Measurements from ENCODE around the gene NUDCD3. TPM values are rescaled to one million over a fixed set of nuclear protein-coding genes. Genes with fewer than 3 reads are reported as not detected.

NUDCD3 gene
- total RNA-seq, 2 donors from 2014 or later = 83.7 to 104 TPM

GRCh38 chr7:44463169-44463808 lies 27.2 kb downstream of the NUDCD3 start:
- no peak for DNase-seq
- no peak for ATAC-seq
- intact Hi-C loops (cut with DNase I) = no loop called here

GRCh38 chr7:44461387-44461786 lies 29.1 kb downstream of the NUDCD3 start:
- intact Hi-C loops (cut with DNase I) = no loop called here
- DNase-seq (no peak), ATAC-seq (no peak)

GRCh38 chr7:44460325-44460724 lies 30.1 kb downstream of the NUDCD3 start:
- intact Hi-C loops (cut with DNase I) = no loop called here
- peak in 1 of 2 donors; percentile 63 for ATAC-seq
- DNase-seq = no peak

- no peak for DNase-seq
- ATAC-seq = no peak
- intact Hi-C loops (cut with DNase I) = loop anchor here in 1 of 2 donors (5.0 kb wide), 1 partner anchor 223 kb away; no protein-coding TSS in a partner anchor
Measured at GRCh38 chr7:44455155-44455554, 35.3 kb downstream of the NUDCD3 start.

- ATAC-seq = no peak
- DNase-seq = no peak
- intact Hi-C loops (cut with DNase I) = no loop called here
Measured at GRCh38 chr7:44454348-44454747, 36.1 kb downstream of the NUDCD3 start.

- intact Hi-C loops (cut with DNase I) = no loop called here
- no peak for DNase-seq
- ATAC-seq = no peak
Measured at GRCh38 chr7:44451123-44451522, 39.3 kb downstream of the NUDCD3 start.

- intact Hi-C loops (cut with DNase I) = no loop called here
Measured at GRCh38 chr7:44449584-44449928, 40.9 kb downstream of the NUDCD3 start.

GRCh38 chr7:44448922-44449583 lies 41.4 kb downstream of the NUDCD3 start:
- DNase-seq (no peak), ATAC-seq (no peak)
- intact Hi-C loops (cut with DNase I) = no loop called here

More at GRCh38 chr7:44449584-44449928, 40.9 kb downstream of the NUDCD3 start:
- DNase-seq (no peak), ATAC-seq (no peak)

- DNase-seq (no peak), ATAC-seq (no peak)
- intact Hi-C loops (cut with DNase I) = no loop called here
Measured at GRCh38 chr7:44447874-44448425, 42.5 kb downstream of the NUDCD3 start.

- DNase-seq (no peak), ATAC-seq (peak; percentile 57 to 88)
Measured at GRCh38 chr7:44445986-44446671, 44.3 kb downstream of the NUDCD3 start.

GRCh38 chr7:44441079-44441478 lies 49.4 kb downstream of the NUDCD3 start:
- DNase-seq = no peak
- no peak for ATAC-seq
- intact Hi-C loops (cut with DNase I) = no loop called here

More at GRCh38 chr7:44445986-44446671, 44.3 kb downstream of the NUDCD3 start:
- intact Hi-C loops (cut with DNase I) = no loop called here

GRCh38 chr7:44440577-44441078 lies 49.8 kb downstream of the NUDCD3 start:
- intact Hi-C loops (cut with DNase I) = no loop called here
- DNase-seq (no peak), ATAC-seq (no peak)

GRCh38 chr7:44439926-44440325 lies 50.5 kb downstream of the NUDCD3 start:
- intact Hi-C loops (cut with DNase I) = no loop called here
- DNase-seq = no peak
- ATAC-seq = no peak

- intact Hi-C loops (cut with DNase I) = no loop called here
- no peak for DNase-seq
- ATAC-seq = no peak
Measured at GRCh38 chr7:44438816-44439215, 51.6 kb downstream of the NUDCD3 start.

GRCh38 chr7:44434201-44434600 lies 56.3 kb downstream of the NUDCD3 start:
- ATAC-seq = peak; percentile 65 to 72

GRCh38 chr7:44433255-44434022 lies 57.0 kb downstream of the NUDCD3 start:
- ATAC-seq (peak; percentile 10 to 55), DNase-seq (no peak)
- intact Hi-C loops (cut with DNase I) = no loop called here

More at GRCh38 chr7:44434201-44434600, 56.3 kb downstream of the NUDCD3 start:
- intact Hi-C loops (cut with DNase I) = no loop called here
- DNase-seq = no peak

- no peak for ATAC-seq
- intact Hi-C loops (cut with DNase I) = no loop called here
- no peak for DNase-seq
Measured at GRCh38 chr7:44432381-44432977, 58.0 kb downstream of the NUDCD3 start.

- intact Hi-C loops (cut with DNase I) = no loop called here
- ATAC-seq (peak in 1 of 2 donors; percentile 48), DNase-seq (no peak)
Measured at GRCh38 chr7:44431091-44431608, 59.3 kb downstream of the NUDCD3 start.
